CD4-positive, alpha-beta T cell treated with Interleukin-2 at 100 ng/mL for 4 hours (primary cell): Measurements from ENCODE around the gene NELL1.
"Not testable (repeated sequence)": the region's sequence is repeated elsewhere in the genome, so short reads cannot be mapped to it uniquely, and the experiment has no call there.

Experiments
- DNase-seq: peaks from one replicate; pipeline ENCODE4 v3.0.0-alpha.2; 2020; ENCODE audit warnings: low spot score

The NELL1 gene

GRCh38 chr11:20770414-20770946 is 101.1 kb downstream of the NELL1 start:
- DNase-seq = no peak

- DNase-seq = no peak
Measured at GRCh38 chr11:20771026-20771425, 101.6 kb downstream of the NELL1 start.

- no peak for DNase-seq
Measured at GRCh38 chr11:20771681-20772080, 102.3 kb downstream of the NELL1 start.

GRCh38 chr11:20775331-20775730 is 105.9 kb downstream of the NELL1 start:
- DNase-seq = no peak

- no peak for DNase-seq
Measured at GRCh38 chr11:20782775-20783174, 113.4 kb downstream of the NELL1 start.

- DNase-seq = no peak
Measured at GRCh38 chr11:20783220-20783619, 113.8 kb downstream of the NELL1 start.

GRCh38 chr11:20790622-20791021 is 121.2 kb downstream of the NELL1 start:
- DNase-seq = no peak

- no peak for DNase-seq
Measured at GRCh38 chr11:20795005-20795404, 125.6 kb downstream of the NELL1 start.

GRCh38 chr11:20808328-20808727 is 138.9 kb downstream of the NELL1 start:
- no peak for DNase-seq

GRCh38 chr11:20821046-20821445 is 151.7 kb downstream of the NELL1 start:
- DNase-seq = no peak

GRCh38 chr11:20821470-20821869 is 152.1 kb downstream of the NELL1 start:
- no peak for DNase-seq

GRCh38 chr11:20824773-20825172 is 155.4 kb downstream of the NELL1 start:
- no peak for DNase-seq

- DNase-seq = no peak
Measured at GRCh38 chr11:20835561-20835960, 166.2 kb downstream of the NELL1 start.

- DNase-seq = no peak
Measured at GRCh38 chr11:20839231-20839630, 169.8 kb downstream of the NELL1 start.

GRCh38 chr11:20840341-20840740 is 171.0 kb downstream of the NELL1 start:
- DNase-seq = no peak

GRCh38 chr11:20844216-20844615 is 174.8 kb downstream of the NELL1 start:
- no peak for DNase-seq

- DNase-seq = no peak
Measured at GRCh38 chr11:20844630-20845029, 175.2 kb downstream of the NELL1 start.

GRCh38 chr11:20854215-20854955 is 185.0 kb downstream of the NELL1 start:
- DNase-seq = no peak

- no peak for DNase-seq
Measured at GRCh38 chr11:20861322-20861721, 191.9 kb downstream of the NELL1 start.

GRCh38 chr11:20862263-20862662 is 192.9 kb downstream of the NELL1 start:
- not testable (repeated sequence) for DNase-seq

GRCh38 chr11:20864628-20865027 is 195.2 kb downstream of the NELL1 start:
- no peak for DNase-seq

GRCh38 chr11:20865161-20865560 is 195.8 kb downstream of the NELL1 start:
- no peak for DNase-seq

- DNase-seq = no peak
Measured at GRCh38 chr11:20869123-20869522, 199.7 kb downstream of the NELL1 start.

- DNase-seq = no peak
Measured at GRCh38 chr11:20873054-20873453, 203.7 kb downstream of the NELL1 start.
